Liver (tissue), 3 donors: ENCODE measurements around the gene JCAD.

Experiments
- CTCF ChIP-seq: fragments of 150-350 bp; IDR thresholded peaks from 2 replicates; pipeline ENCODE4 v1.5.1; 2017; ENCODE audit warnings: improper control_type of control experiment, low read depth, low read length; ENCODE audit not compliant: missing input control
- EGR1 ChIP-seq, 2 donors: IDR thresholded peaks; 2 replicates each; pipeline ENCODE4 v1.6.1; 2016 to 2018; ENCODE audit warnings: antibody characterized with exemption in 2 of 2, low read depth in 2 of 2
- GABPA ChIP-seq, 2 donors: IDR thresholded peaks in 1 of 2; conservative IDR thresholded peaks in 1 of 2; 2 replicates each; pipeline ENCODE4 v1.6.1; 2016; ENCODE audit warnings: antibody characterized with exemption in 2 of 2, mild to moderate bottlenecking in 1 of 2, moderate library complexity in 1 of 2
- JUND ChIP-seq, 2 donors: IDR thresholded peaks; 2 replicates each; pipeline ENCODE4 v1.6.1; 2016; ENCODE audit warnings: antibody characterized with exemption in 2 of 2
- MAX ChIP-seq: IDR thresholded peaks from 2 replicates; pipeline ENCODE4 v1.6.1; 2016; ENCODE audit warnings: antibody characterized with exemption
- NR2F2 ChIP-seq: IDR thresholded peaks from 2 replicates; pipeline ENCODE4 v1.6.1; 2016; ENCODE audit warnings: antibody characterized with exemption
- RAD21 ChIP-seq, 2 donors: IDR thresholded peaks; 2 replicates each; pipeline ENCODE4 v1.6.1; 2016; ENCODE audit warnings: antibody characterized with exemption in 2 of 2, mild to moderate bottlenecking in 2 of 2
- RXRA ChIP-seq, 2 donors: IDR thresholded peaks; 2 replicates each; pipeline ENCODE4 v1.6.1; 2017 to 2018; ENCODE audit warnings: antibody characterized with exemption in 2 of 2, mild to moderate bottlenecking in 1 of 2
- TAF1 ChIP-seq: conservative IDR thresholded peaks from 2 replicates; pipeline ENCODE4 v1.6.1; 2016; ENCODE audit warnings: antibody characterized with exemption, mild to moderate bottlenecking
- YY1 ChIP-seq: IDR thresholded peaks from 2 replicates; pipeline ENCODE4 v1.6.1; 2016; ENCODE audit warnings: antibody characterized with exemption, mild to moderate bottlenecking
- ZBTB33 ChIP-seq: IDR thresholded peaks from 2 replicates; pipeline ENCODE4 v1.6.1; 2016; ENCODE audit warnings: antibody characterized with exemption
- TF ChIP-seq, protein P1 (sequence below): IDR thresholded peaks from 2 replicates; pipeline ENCODE4 v1.6.1; 2016; ENCODE audit warnings: antibody characterized with exemption
- TF ChIP-seq, protein P2 (sequence below): IDR thresholded peaks from 2 replicates; pipeline ENCODE4 v1.6.1; 2016; ENCODE audit warnings: antibody characterized with exemption, mild to moderate bottlenecking
- donor health status: healthy.
- donor health status: healthy.

DNA sequence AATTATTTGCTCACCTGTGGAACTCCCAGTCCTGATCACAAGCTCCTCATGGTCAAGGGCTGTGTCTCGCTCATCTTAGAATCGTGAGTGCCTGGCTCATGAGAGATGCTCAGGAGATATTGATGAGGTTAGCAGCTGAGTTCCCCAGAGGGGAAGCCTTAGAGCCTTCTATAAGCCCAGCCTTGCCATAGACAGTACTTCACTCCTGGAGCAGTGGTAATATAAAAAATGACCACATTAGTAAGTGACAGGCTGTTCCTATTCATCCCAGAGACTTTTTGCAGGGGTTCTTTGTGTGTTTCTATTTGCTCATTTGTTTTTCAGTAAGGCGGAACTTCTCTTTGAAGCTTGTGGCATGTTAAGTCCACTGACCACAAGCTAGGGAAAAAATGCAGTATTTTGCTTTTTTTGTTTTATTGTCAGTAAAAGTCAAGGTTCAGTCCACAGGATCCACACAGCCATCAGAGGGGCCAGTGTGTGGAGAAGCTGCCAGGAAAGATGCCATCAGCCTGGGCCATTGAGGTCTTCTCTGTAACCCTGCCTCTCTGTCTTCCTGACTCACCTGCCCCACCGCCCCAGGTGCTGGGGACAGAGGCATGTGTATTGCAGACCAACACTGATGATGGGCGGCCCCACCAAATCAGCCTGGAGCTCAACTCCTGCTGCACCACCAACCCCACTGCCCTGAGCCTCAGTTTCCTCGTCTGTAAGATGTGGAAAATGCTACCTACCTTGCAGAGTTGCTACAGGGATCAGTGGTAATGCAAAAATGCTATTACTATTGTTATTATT lies 36.4 kb upstream of the JCAD start:
- TF ChIP-seq GABPA (IDR thresholded peaks at IDR 0.05 in 1 of 2, conservative IDR thresholded peaks at IDR 0.05 in 1 of 2) (no peak), CTCF (no peak), ZBTB33 (no peak), JUND (IDR thresholded peaks at IDR 0.05) (no peak), RXRA (IDR thresholded peaks at IDR 0.05) (no peak), RAD21 (IDR thresholded peaks at IDR 0.05) (no peak), NR2F2 (no peak), EGR1 (IDR thresholded peaks at IDR 0.05; ENCODE audit: low read depth in 2 of 2) (no peak), YY1 (no peak), MAX (no peak), TAF1 (no peak)
- TF ChIP-seq, protein P1, sequence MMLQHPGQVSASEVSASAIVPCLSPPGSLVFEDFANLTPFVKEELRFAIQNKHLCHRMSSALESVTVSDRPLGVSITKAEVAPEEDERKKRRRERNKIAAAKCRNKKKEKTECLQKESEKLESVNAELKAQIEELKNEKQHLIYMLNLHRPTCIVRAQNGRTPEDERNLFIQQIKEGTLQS, result no peak
- TF ChIP-seq, protein P2, sequence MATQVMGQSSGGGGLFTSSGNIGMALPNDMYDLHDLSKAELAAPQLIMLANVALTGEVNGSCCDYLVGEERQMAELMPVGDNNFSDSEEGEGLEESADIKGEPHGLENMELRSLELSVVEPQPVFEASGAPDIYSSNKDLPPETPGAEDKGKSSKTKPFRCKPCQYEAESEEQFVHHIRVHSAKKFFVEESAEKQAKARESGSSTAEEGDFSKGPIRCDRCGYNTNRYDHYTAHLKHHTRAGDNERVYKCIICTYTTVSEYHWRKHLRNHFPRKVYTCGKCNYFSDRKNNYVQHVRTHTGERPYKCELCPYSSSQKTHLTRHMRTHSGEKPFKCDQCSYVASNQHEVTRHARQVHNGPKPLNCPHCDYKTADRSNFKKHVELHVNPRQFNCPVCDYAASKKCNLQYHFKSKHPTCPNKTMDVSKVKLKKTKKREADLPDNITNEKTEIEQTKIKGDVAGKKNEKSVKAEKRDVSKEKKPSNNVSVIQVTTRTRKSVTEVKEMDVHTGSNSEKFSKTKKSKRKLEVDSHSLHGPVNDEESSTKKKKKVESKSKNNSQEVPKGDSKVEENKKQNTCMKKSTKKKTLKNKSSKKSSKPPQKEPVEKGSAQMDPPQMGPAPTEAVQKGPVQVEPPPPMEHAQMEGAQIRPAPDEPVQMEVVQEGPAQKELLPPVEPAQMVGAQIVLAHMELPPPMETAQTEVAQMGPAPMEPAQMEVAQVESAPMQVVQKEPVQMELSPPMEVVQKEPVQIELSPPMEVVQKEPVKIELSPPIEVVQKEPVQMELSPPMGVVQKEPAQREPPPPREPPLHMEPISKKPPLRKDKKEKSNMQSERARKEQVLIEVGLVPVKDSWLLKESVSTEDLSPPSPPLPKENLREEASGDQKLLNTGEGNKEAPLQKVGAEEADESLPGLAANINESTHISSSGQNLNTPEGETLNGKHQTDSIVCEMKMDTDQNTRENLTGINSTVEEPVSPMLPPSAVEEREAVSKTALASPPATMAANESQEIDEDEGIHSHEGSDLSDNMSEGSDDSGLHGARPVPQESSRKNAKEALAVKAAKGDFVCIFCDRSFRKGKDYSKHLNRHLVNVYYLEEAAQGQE, result no peak
